ENCODE data around the gene ALK.
"Not testable (repeated sequence)": the region's sequence is repeated elsewhere in the genome, so short reads cannot be mapped to it uniquely, and the experiment has no call there.

DNA sequence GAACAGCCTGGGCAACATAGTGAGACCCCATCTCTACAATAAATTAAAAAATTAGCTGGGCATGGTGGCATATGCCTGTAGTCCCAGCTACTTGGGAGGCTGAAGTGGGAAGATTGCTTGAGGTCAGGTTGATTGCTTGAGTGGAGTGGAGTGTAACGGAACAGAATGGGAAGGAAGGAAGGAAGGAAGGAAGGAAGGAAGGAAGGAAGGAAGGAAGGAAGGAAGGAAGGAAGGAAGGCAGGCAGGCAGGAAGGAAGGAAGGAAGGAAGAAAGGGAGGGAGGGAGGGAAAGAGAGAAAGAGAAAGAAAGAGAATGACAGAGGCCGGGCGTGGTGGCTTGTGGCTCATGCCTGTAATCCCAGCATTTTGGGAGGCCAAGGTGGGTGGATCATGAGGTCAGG is 170.9 kb downstream of the ALK start:
- TF ChIP-seq, protein P1, sequence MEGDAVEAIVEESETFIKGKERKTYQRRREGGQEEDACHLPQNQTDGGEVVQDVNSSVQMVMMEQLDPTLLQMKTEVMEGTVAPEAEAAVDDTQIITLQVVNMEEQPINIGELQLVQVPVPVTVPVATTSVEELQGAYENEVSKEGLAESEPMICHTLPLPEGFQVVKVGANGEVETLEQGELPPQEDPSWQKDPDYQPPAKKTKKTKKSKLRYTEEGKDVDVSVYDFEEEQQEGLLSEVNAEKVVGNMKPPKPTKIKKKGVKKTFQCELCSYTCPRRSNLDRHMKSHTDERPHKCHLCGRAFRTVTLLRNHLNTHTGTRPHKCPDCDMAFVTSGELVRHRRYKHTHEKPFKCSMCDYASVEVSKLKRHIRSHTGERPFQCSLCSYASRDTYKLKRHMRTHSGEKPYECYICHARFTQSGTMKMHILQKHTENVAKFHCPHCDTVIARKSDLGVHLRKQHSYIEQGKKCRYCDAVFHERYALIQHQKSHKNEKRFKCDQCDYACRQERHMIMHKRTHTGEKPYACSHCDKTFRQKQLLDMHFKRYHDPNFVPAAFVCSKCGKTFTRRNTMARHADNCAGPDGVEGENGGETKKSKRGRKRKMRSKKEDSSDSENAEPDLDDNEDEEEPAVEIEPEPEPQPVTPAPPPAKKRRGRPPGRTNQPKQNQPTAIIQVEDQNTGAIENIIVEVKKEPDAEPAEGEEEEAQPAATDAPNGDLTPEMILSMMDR (IDR thresholded peaks at IDR 0.05) = not testable (repeated sequence)
- TF ChIP-seq POLR2A (IDR thresholded peaks at IDR 0.05) = not testable (repeated sequence)

All from Peyer's patch (tissue), 4 donors.